ENCODE data around the gene PFN3. TPM values are rescaled to one million over a fixed set of nuclear protein-coding genes. Genes with fewer than 3 reads are reported as not detected.

PFN3 gene
- total and polyA plus RNA-seq, 2 of the 13 experiments (the other 11 are each of a cell fraction or from before 2014, with no cell fraction given) = not detected

GRCh38 chr5:177427211-177427822 is 26.9 kb upstream of the PFN3 start (continued):
- TF ChIP-seq, protein P1, sequence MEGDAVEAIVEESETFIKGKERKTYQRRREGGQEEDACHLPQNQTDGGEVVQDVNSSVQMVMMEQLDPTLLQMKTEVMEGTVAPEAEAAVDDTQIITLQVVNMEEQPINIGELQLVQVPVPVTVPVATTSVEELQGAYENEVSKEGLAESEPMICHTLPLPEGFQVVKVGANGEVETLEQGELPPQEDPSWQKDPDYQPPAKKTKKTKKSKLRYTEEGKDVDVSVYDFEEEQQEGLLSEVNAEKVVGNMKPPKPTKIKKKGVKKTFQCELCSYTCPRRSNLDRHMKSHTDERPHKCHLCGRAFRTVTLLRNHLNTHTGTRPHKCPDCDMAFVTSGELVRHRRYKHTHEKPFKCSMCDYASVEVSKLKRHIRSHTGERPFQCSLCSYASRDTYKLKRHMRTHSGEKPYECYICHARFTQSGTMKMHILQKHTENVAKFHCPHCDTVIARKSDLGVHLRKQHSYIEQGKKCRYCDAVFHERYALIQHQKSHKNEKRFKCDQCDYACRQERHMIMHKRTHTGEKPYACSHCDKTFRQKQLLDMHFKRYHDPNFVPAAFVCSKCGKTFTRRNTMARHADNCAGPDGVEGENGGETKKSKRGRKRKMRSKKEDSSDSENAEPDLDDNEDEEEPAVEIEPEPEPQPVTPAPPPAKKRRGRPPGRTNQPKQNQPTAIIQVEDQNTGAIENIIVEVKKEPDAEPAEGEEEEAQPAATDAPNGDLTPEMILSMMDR (CRISPR knock-in tag; IDR thresholded peaks at IDR 0.05) = 0 out of 2 replicates have a peak, but pooled peaks have one; percentile 0
- TF ChIP-seq TAF1 (CRISPR knock-in tag; IDR thresholded peaks at IDR 0.05) (0 out of 2 replicates have a peak, but pooled peaks have one; percentile 38), CCDC6 (CRISPR knock-in tag; IDR thresholded peaks at IDR 0.05) (no peak), E2F5 (CRISPR knock-in tag; conservative IDR thresholded peaks at IDR 0.05) (no peak), ZNF569 (CRISPR knock-in tag; IDR thresholded peaks at IDR 0.05; ENCODE audit: borderline replicate concordance) (no peak), HIC2 (CRISPR knock-in tag; IDR thresholded peaks at IDR 0.05; ENCODE audit: low read depth) (no peak; the same call in 1 of the 2 replicates), ZNF614 (CRISPR knock-in tag; IDR thresholded peaks at IDR 0.05; ENCODE audit: borderline replicate concordance) (no peak), ZFX (CRISPR knock-in tag; IDR thresholded peaks at IDR 0.05; ENCODE audit: low read depth) (peak; percentile 4; the same call in 1 of the 2 replicates), SAP130 (CRISPR knock-in tag; IDR thresholded peaks at IDR 0.05; ENCODE audit: low read depth) (peak; percentile 10; the same call in 1 of the 2 replicates), ZSCAN25 (CRISPR knock-in tag; IDR thresholded peaks at IDR 0.05) (0 out of 2 replicates have a peak, but pooled peaks have one; percentile 19), HNRNPUL1 (IDR thresholded peaks at IDR 0.05; ENCODE audit: low read depth, low read length) (no peak), ZNF773 (CRISPR knock-in tag; IDR thresholded peaks at IDR 0.05; ENCODE audit: borderline replicate concordance) (no peak; the same call in 1 of the 2 replicates), SALL2 (CRISPR knock-in tag; IDR thresholded peaks at IDR 0.05) (no peak), HNF1B (CRISPR knock-in tag; IDR thresholded peaks at IDR 0.05) (peak; percentile 48; the same call in 1 of the 2 replicates), CENPX (CRISPR knock-in tag; IDR thresholded peaks at IDR 0.05) (no peak), SIN3A (IDR thresholded peaks at IDR 0.05; ENCODE audit: borderline replicate concordance, low read depth, low read length) (peak; percentile 17; the same call in 1 of the 2 replicates), ZNF232 (CRISPR knock-in tag; IDR thresholded peaks at IDR 0.05; ENCODE audit: borderline replicate concordance) (no peak), ZNF264 (CRISPR knock-in tag; IDR thresholded peaks at IDR 0.05) (no peak), THAP7 (CRISPR knock-in tag; IDR thresholded peaks at IDR 0.05) (0 out of 2 replicates have a peak, but pooled peaks have one; percentile 9), NFATC3 (CRISPR knock-in tag; IDR thresholded peaks at IDR 0.05) (0 out of 2 replicates have a peak, but pooled peaks have one; percentile 77)

All from HepG2 (cell line).